Measurements from ENCODE around the gene COA7. TPM values are rescaled to one million over a fixed set of nuclear protein-coding genes. Genes with fewer than 3 reads are reported as not detected.
"Not testable (repeated sequence)": the region's sequence is repeated elsewhere in the genome, so short reads cannot be mapped to it uniquely, and the experiment has no call there.

The COA7 gene
- polyA plus RNA-seq, 1 of the 3 experiments (the other 2 are of a cell fraction), result 9.0 TPM

GRCh38 chr1:52686830-52687229 lies 11.3 kb downstream of the COA7 start:
- Histone ChIP-seq H3K27me3 (ENCODE audit: insufficient read depth) (no peaks in the 10 kb centered on the region), H3K4me3 (ENCODE audit: low read depth in 2 of 2, low read length in 1 of 2) (no peak overlapping the region; a peak in 1 of 4 replicates), H3K9ac (no peak overlapping the region), H3F3A (replicated peaks; ENCODE audit: insufficient read depth) (peaks cover 4% of the 10 kb centered on the region), H3K36me3 (replicated peaks in 1 of 2; ENCODE audit: control insufficient read depth in 1 of 2, insufficient read depth in 2 of 2, low read length in 1 of 2) (peaks cover 25 to 32% of the 10 kb centered on the region in 2 experiments), H3K79me2 (ENCODE audit: insufficient read depth) (no peaks in the 10 kb centered on the region), H3K9me3 (no peaks in the 10 kb centered on the region), H3K27ac (ENCODE audit: low read depth in 2 of 2, low read length in 1 of 2) (no peak overlapping the region), H3K9me2 (no peaks in the 10 kb centered on the region), H3K4me2 (no peak overlapping the region), H3K4me1 (ENCODE audit: control insufficient read depth in 1 of 2, insufficient read depth in 2 of 2, low read depth in 1 of 2, low read length in 1 of 2) (no peaks in the 10 kb centered on the region), H4K20me1 (ENCODE audit: insufficient read depth) (no peaks in the 10 kb centered on the region), H2AFZ (ENCODE audit: low read depth) (no peak overlapping the region)
- 100% methylated on average over 4 of the region's 5 CpGs for WGBS (ENCODE audit: low lambda C conversion rate)
- ChIA-PET POLR2A (no interaction called here), CTCF (interaction anchor here (0.6 to 2.7 kb wide), 28 partner anchors 9 to 322 kb away, joined by 3 to 15 read pairs (median 4); partner anchors contain the start of genes CC2D1B, COA7, ORC1 and PRPF38A)
- TF ChIP-seq GABPA (IDR thresholded peaks at IDR 0.05; ENCODE audit: low read depth), result no peak
- TF ChIP-seq, protein P1, sequence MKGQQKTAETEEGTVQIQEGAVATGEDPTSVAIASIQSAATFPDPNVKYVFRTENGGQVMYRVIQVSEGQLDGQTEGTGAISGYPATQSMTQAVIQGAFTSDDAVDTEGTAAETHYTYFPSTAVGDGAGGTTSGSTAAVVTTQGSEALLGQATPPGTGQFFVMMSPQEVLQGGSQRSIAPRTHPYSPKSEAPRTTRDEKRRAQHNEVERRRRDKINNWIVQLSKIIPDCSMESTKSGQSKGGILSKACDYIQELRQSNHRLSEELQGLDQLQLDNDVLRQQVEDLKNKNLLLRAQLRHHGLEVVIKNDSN (IDR thresholded peaks at IDR 0.05; ENCODE audit: borderline replicate concordance, low read depth), result no peak
- no peak for TF ChIP-seq ELF1 (IDR thresholded peaks at IDR 0.05)
- no peak for TF ChIP-seq EP300 (IDR thresholded peaks at IDR 0.05; ENCODE audit: borderline replicate concordance in 1 of 2, low read depth in 1 of 2, low read length in 1 of 2)
- no peak for TF ChIP-seq GATA2 (CRISPR knock-in tag; IDR thresholded peaks at IDR 0.05)
- TF ChIP-seq JUND (IDR thresholded peaks at IDR 0.05), result no peak
- TF ChIP-seq POLR2AphosphoS5 (IDR thresholded peaks at IDR 0.05; ENCODE audit: low read depth, low read length), result no peak
- TF ChIP-seq NFIC (IDR thresholded peaks at IDR 0.05; ENCODE audit: borderline replicate concordance), result no peak
- TF ChIP-seq TEAD4 (IDR thresholded peaks at IDR 0.05; ENCODE audit: borderline replicate concordance, insufficient read depth), result no peak
- TF ChIP-seq, protein P2, sequence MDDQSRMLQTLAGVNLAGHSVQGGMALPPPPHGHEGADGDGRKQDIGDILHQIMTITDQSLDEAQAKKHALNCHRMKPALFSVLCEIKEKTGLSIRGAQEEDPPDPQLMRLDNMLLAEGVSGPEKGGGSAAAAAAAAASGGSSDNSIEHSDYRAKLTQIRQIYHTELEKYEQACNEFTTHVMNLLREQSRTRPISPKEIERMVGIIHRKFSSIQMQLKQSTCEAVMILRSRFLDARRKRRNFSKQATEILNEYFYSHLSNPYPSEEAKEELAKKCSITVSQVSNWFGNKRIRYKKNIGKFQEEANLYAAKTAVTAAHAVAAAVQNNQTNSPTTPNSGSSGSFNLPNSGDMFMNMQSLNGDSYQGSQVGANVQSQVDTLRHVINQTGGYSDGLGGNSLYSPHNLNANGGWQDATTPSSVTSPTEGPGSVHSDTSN (IDR thresholded peaks at IDR 0.05), result no peak
- TF ChIP-seq USF2 (IDR thresholded peaks at IDR 0.05; ENCODE audit: borderline replicate concordance, low read depth, low read length), result no peak
- TF ChIP-seq MXI1 (IDR thresholded peaks at IDR 0.05; ENCODE audit: low read depth, low read length), result no peak
- no peak for DNase-seq

- H2AFZ ChIP-seq (ENCODE audit: low read depth), result not testable (repeated sequence)
Measured at GRCh38 chr1:52686261-52686751, 11.8 kb downstream of the COA7 start.

More at GRCh38 chr1:52686261-52686751, 11.8 kb downstream of the COA7 start:
- H3K4me1 ChIP-seq (ENCODE audit: control insufficient read depth in 1 of 2, insufficient read depth in 2 of 2, low read depth in 1 of 2, low read length in 1 of 2); H3K9ac ChIP-seq; H3K9me2 ChIP-seq; POLR2A ChIA-PET; H3K9me3 ChIP-seq; H3K27ac ChIP-seq (ENCODE audit: low read depth in 2 of 2, low read length in 1 of 2); H3K79me2 ChIP-seq (ENCODE audit: insufficient read depth); H4K20me1 ChIP-seq (ENCODE audit: insufficient read depth); H3K27me3 ChIP-seq (ENCODE audit: insufficient read depth); H3F3A ChIP-seq (replicated peaks; ENCODE audit: insufficient read depth); H3K4me2 ChIP-seq: not testable (repeated sequence)
- peak; percentile 89 for TF ChIP-seq CTCF (IDR thresholded peaks at IDR 0.05)
- peak; percentile 30 for TF ChIP-seq CHD2 (IDR thresholded peaks at IDR 0.05; ENCODE audit: low read length, partially characterized antibody)
- peak; percentile 78 for TF ChIP-seq SMC3 (IDR thresholded peaks at IDR 0.05; ENCODE audit: low read depth, low read length)
- TF ChIP-seq RAD21 (IDR thresholded peaks at IDR 0.05; ENCODE audit: low read length), result peak; percentile 84
- TF ChIP-seq RFX5 (IDR thresholded peaks at IDR 0.05; ENCODE audit: low read length), result 0 out of 2 replicates have a peak, but pooled peaks have one; percentile 20
- Histone ChIP-seq H3K4me3 (ENCODE audit: low read depth in 2 of 2, low read length in 1 of 2) (peak overlapping the region in 1 of 2 experiments; percentile 27; a peak in 1 of 4 replicates), H3K36me3 (replicated peaks in 1 of 2; ENCODE audit: control insufficient read depth in 1 of 2, insufficient read depth in 2 of 2, low read length in 1 of 2) (peaks cover 22 to 30% of the 10 kb centered on the region in 2 experiments)
- CTCF ChIA-PET, result interaction anchor here (0.6 to 2.7 kb wide), 32 partner anchors 10 to 559 kb away, joined by 3 to 15 read pairs (median 4); partner anchors contain the start of genes CC2D1B, COA7, ORC1 and PRPF38A
- DNase-seq, result peak; percentile 71
- WGBS (ENCODE audit: low lambda C conversion rate), result 53% methylated on average over 17 of the region's 17 CpGs
